WTC11 (cell line): ENCODE results near the gene NPAS2. TPM values are rescaled to one million over a fixed set of nuclear protein-coding genes. Genes with fewer than 3 reads are reported as not detected.

Experiments
- ATAC-seq: fragments of 200-7000 bp; cut with Tn5 transposase; 2 replicates; pipeline ENCODE4 v1.10.0; 2021; ENCODE audit warnings: mild to moderate bottlenecking, moderate library complexity
- CTCF ChIA-PET: fragments of 300-600 bp; sonication (Branson Sonifier 250); formaldehyde crosslinking; loops from one replicate; lab custom pipeline; 2021; ENCODE audit warnings: antibody characterized with exemption; lab: Charles Lee
- POLR2A ChIA-PET: fragments of 350-600 bp; sonication (Branson Sonifier 250); formaldehyde crosslinking; loops from one replicate; lab custom pipeline; 2021; ENCODE audit warnings: antibody characterized with exemption; lab: Charles Lee
- DNase-seq: peaks from one replicate; pipeline ENCODE4 v3.0.0; 2021; ENCODE audit warnings: low spot score
- H3K27ac Mint-ChIP-seq: 2 replicates; pipeline ENCODE4 v1.8.0; 2021; ENCODE audit warnings: mixed read lengths
- H3K27me3 Mint-ChIP-seq: 2 replicates; pipeline ENCODE4 v1.8.0; 2021; ENCODE audit warnings: low read depth, mild to moderate bottlenecking, moderate library complexity, mixed read lengths
- H3K36me3 Mint-ChIP-seq: 2 replicates; pipeline ENCODE4 v1.8.0; 2021; ENCODE audit warnings: mixed read lengths
- H3K4me1 Mint-ChIP-seq: 2 replicates; pipeline ENCODE4 v1.8.0; 2022; ENCODE audit warnings: mixed read lengths
- H3K4me3 Mint-ChIP-seq: 2 replicates; pipeline ENCODE4 v1.8.0; 2021; ENCODE audit warnings: mild to moderate bottlenecking, moderate library complexity, mixed read lengths
- H3K9me3 Mint-ChIP-seq: 2 replicates; pipeline ENCODE4 v1.8.0; 2021; ENCODE audit warnings: mixed read lengths
- CBFB ChIP-seq: sonication (generic); formaldehyde crosslinking; IDR thresholded peaks from 2 replicates; pipeline ENCODE4 v1.8.1; 2022; ENCODE audit warnings: mild to moderate bottlenecking, low read depth, missing genetic modification reagents
- CTCF ChIP-seq: fragments of 200-600 bp; IDR thresholded peaks from 2 replicates; pipeline ENCODE4 v1.8.0; 2022; ENCODE audit warnings: antibody characterized with exemption
- E2F5 ChIP-seq: sonication (generic); formaldehyde crosslinking; IDR thresholded peaks from 2 replicates; pipeline ENCODE4 v1.8.1; 2022; ENCODE audit warnings: mild to moderate bottlenecking, moderate library complexity, missing genetic modification reagents
- ELF4 ChIP-seq: sonication (generic); formaldehyde crosslinking; IDR thresholded peaks from 2 replicates; pipeline ENCODE4 v1.8.1; 2022; ENCODE audit warnings: low read depth, mild to moderate bottlenecking, moderate library complexity, missing genetic modification reagents
- ERG ChIP-seq: fragments of 250-450 bp; sonication (Bioruptor Pico); IDR thresholded peaks from 2 replicates; pipeline ENCODE4 v1.8.0; 2021; ENCODE audit warnings: mild to moderate bottlenecking
- FOXJ3 ChIP-seq: sonication (generic); formaldehyde crosslinking; IDR thresholded peaks from 2 replicates; pipeline ENCODE4 v1.9.0; 2021; ENCODE audit warnings: missing genetic modification reagents, mild to moderate bottlenecking, borderline replicate concordance
- FOXK1 ChIP-seq: sonication (generic); formaldehyde crosslinking; IDR thresholded peaks from 2 replicates; pipeline ENCODE4 v1.8.0; 2022; ENCODE audit warnings: mild to moderate bottlenecking, moderate library complexity, missing genetic modification reagents
- FOXP1 ChIP-seq: sonication (generic); formaldehyde crosslinking; IDR thresholded peaks from 2 replicates; pipeline ENCODE4 v1.8.0; 2022; ENCODE audit warnings: missing genetic modification reagents, mild to moderate bottlenecking, moderate library complexity, borderline replicate concordance
- MAX ChIP-seq: sonication (generic); formaldehyde crosslinking; IDR thresholded peaks from 2 replicates; pipeline ENCODE4 v1.8.0; 2022; ENCODE audit warnings: mild to moderate bottlenecking, missing genetic modification reagents
- MYBL2 ChIP-seq: sonication (generic); formaldehyde crosslinking; IDR thresholded peaks from 2 replicates; pipeline ENCODE4 v1.8.1; 2023; ENCODE audit warnings: mild to moderate bottlenecking, moderate library complexity, missing genetic modification reagents
- NFE2L1 ChIP-seq: sonication (generic); formaldehyde crosslinking; IDR thresholded peaks from 2 replicates; pipeline ENCODE4 v1.8.1; 2023; ENCODE audit warnings: missing genetic modification reagents
- PRDM15 ChIP-seq: sonication (generic); formaldehyde crosslinking; IDR thresholded peaks from 2 replicates; pipeline ENCODE4 v1.8.0; 2022; ENCODE audit warnings: missing genetic modification reagents
- RELA ChIP-seq: sonication (generic); formaldehyde crosslinking; IDR thresholded peaks from 2 replicates; pipeline ENCODE4 v1.8.1; 2022; ENCODE audit warnings: missing genetic modification reagents, mild to moderate bottlenecking, borderline replicate concordance
- TCF7 ChIP-seq: sonication (generic); formaldehyde crosslinking; IDR thresholded peaks from 2 replicates; pipeline ENCODE4 v1.8.0; 2022; ENCODE audit warnings: mild to moderate bottlenecking, low read depth, missing genetic modification reagents, moderate library complexity
- ZNF138 ChIP-seq: sonication (generic); formaldehyde crosslinking; conservative IDR thresholded peaks from 2 replicates; pipeline ENCODE4 v1.8.1; 2022; ENCODE audit warnings: mild to moderate bottlenecking, moderate library complexity, missing genetic modification reagents
- ZNF232 ChIP-seq: sonication (generic); formaldehyde crosslinking; IDR thresholded peaks from 2 replicates; pipeline ENCODE4 v1.8.0; 2022; ENCODE audit warnings: mild to moderate bottlenecking, missing genetic modification reagents
- ZNF281 ChIP-seq: sonication (generic); formaldehyde crosslinking; IDR thresholded peaks from 2 replicates; pipeline ENCODE4 v1.8.0; 2023; ENCODE audit warnings: mild to moderate bottlenecking, missing genetic modification reagents
- ZNF425 ChIP-seq: fragments of 250-450 bp; sonication (Bioruptor Pico); conservative IDR thresholded peaks from 2 replicates; pipeline ENCODE4 v1.9.0; 2021; ENCODE audit warnings: mild to moderate bottlenecking
- ZNF512 ChIP-seq: sonication (generic); formaldehyde crosslinking; IDR thresholded peaks from 2 replicates; pipeline ENCODE4 v1.8.1; 2022; ENCODE audit warnings: missing genetic modification reagents, borderline replicate concordance
- ZNF671 ChIP-seq: fragments of 250-450 bp; sonication (Bioruptor Pico); IDR thresholded peaks from 2 replicates; pipeline ENCODE4 v1.8.0; 2021; ENCODE audit warnings: mild to moderate bottlenecking
- total RNA-seq: library from RNA; stranded (reverse); gene quantifications from 3 replicates; pipeline ENCODE4 v1.2.3, GENCODE V29; 2021

The NPAS2 gene
- total RNA-seq, 1 experiment from 2014 or later = 2.6 TPM

GRCh38 chr2:101007415-101008345 lies 187.7 kb downstream of the NPAS2 start:
- H3K4me3 Mint-ChIP-seq = no peak overlapping the region
- no peak for TF ChIP-seq NFE2L1 (CRISPR knock-in tag)
- no peak for TF ChIP-seq ZNF512 (CRISPR knock-in tag)
- peak; percentile 58; the same call in 1 of the 2 replicates for TF ChIP-seq MYBL2
- no peak for TF ChIP-seq PRDM15 (CRISPR knock-in tag)
- TF ChIP-seq E2F5 (CRISPR knock-in tag) = no peak
- TF ChIP-seq ERG (CRISPR knock-in tag) = peak; percentile 79
- no peak for TF ChIP-seq ZNF232 (CRISPR knock-in tag)
- TF ChIP-seq ELF4 (CRISPR knock-in tag) = no peak
- no peak for TF ChIP-seq TCF7 (CRISPR knock-in tag)
- peak; percentile 85 for TF ChIP-seq ZNF671 (CRISPR knock-in tag)
- TF ChIP-seq FOXP1 (CRISPR knock-in tag) = no peak; the same call in 1 of the 2 replicates
- no peak for TF ChIP-seq MAX
- TF ChIP-seq ZNF138 (CRISPR knock-in tag) = no peak
- no peak for TF ChIP-seq FOXK1 (CRISPR knock-in tag)
- no peak for TF ChIP-seq ZNF281
- TF ChIP-seq CTCF = no peak
- no peak for TF ChIP-seq RELA (CRISPR knock-in tag)
- TF ChIP-seq ZNF425 (CRISPR knock-in tag) = peak; percentile 71; the same call in 1 of the 2 replicates
- TF ChIP-seq CBFB (CRISPR knock-in tag) = no peak
- no peak for TF ChIP-seq FOXJ3

More at GRCh38 chr2:101007415-101008345, 187.7 kb downstream of the NPAS2 start:
- peaks cover 90% of the 10 kb centered on the region for H3K36me3 Mint-ChIP-seq
- POLR2A ChIA-PET = interaction anchor here (0.6 to 1.4 kb wide), 5 partner anchors 18 to 245 kb away, joined by 3 read pairs; partner anchors contain the start of gene CNOT11
- DNase-seq (no peak), ATAC-seq (peak; percentile 56)
- H3K9me3 Mint-ChIP-seq = no peaks in the 10 kb centered on the region
- peak overlapping the region; percentile 57 for H3K27ac Mint-ChIP-seq
- peaks cover 46% of the 10 kb centered on the region for H3K4me1 Mint-ChIP-seq
- CTCF ChIA-PET = interaction anchor here (0.5 to 2.0 kb wide), 9 partner anchors 21 to 397 kb away, joined by 3 to 8 read pairs (median 3); partner anchors contain the start of gene TBC1D8
- H3K27me3 Mint-ChIP-seq = no peaks in the 10 kb centered on the region
